Neural cell (in vitro differentiated cells): ENCODE data around the gene TSGA10. TPM values are rescaled to one million over a fixed set of nuclear protein-coding genes. Genes with fewer than 3 reads are reported as not detected.

Experiments used
- H2AFZ ChIP-seq: fragments of 200-600, 300-800 bp; sonication (generic), shearing (Covaris generic); 2 replicates; pipeline ENCODE4 v1.6.0; 2014; ENCODE audit warnings: low read depth, mild to moderate bottlenecking, antibody characterized with exemption, low read length, moderate library complexity
- H3F3A ChIP-seq: fragments of 200-600 bp; shearing (Covaris generic); 2 replicates; pipeline ENCODE4 v1.6.1; 2016; ENCODE audit warnings: mild to moderate bottlenecking, moderate library complexity, mixed read lengths, antibody characterized with exemption, low read length; ENCODE audit not compliant: insufficient read depth, poor library complexity, severe bottlenecking
- H3K27ac ChIP-seq: fragments of 200-600, 300-800 bp; sonication (generic), shearing (Covaris generic); 2 replicates; pipeline ENCODE4 v1.5.1; 2014; ENCODE audit warnings: mild to moderate bottlenecking, low read length, moderate library complexity
- H3K27me3 ChIP-seq: fragments of 300-800, 200-600 bp; sonication (generic), shearing (Covaris generic); 2 replicates; pipeline ENCODE4 v1.6.0; 2014; ENCODE audit warnings: mild to moderate bottlenecking, low read depth, low read length, moderate library complexity; ENCODE audit not compliant: insufficient read depth
- H3K36me3 ChIP-seq: fragments of 300-800, 200-600 bp; sonication (generic), shearing (Covaris generic); 2 replicates; pipeline ENCODE4 v1.5.1; 2014; ENCODE audit warnings: mild to moderate bottlenecking, antibody characterized with exemption, low read length, moderate library complexity; ENCODE audit not compliant: insufficient read depth
- H3K4me2 ChIP-seq: fragments of 300-800, 200-600 bp; sonication (generic), shearing (Covaris generic); 2 replicates; pipeline ENCODE4 v1.6.0; 2014; ENCODE audit warnings: mild to moderate bottlenecking, low read length
- H3K4me3 ChIP-seq: fragments of 300-800, 200-600 bp; sonication (generic), shearing (Covaris generic); 2 replicates; pipeline ENCODE4 v1.5.1; 2014; ENCODE audit warnings: mild to moderate bottlenecking, low read length, moderate library complexity
- H3K79me2 ChIP-seq: fragments of 200-600 bp; shearing (Covaris generic); replicated peaks from 2 replicates; pipeline ENCODE4 v1.6.0; 2014; ENCODE audit warnings: mild to moderate bottlenecking, low read length, moderate library complexity; ENCODE audit not compliant: insufficient read depth
- H3K9ac ChIP-seq: fragments of 300-800, 200-600 bp; sonication (generic), shearing (Covaris generic); 2 replicates; pipeline ENCODE4 v1.6.1; 2016; ENCODE audit warnings: mild to moderate bottlenecking, low read length, mixed read lengths
- H3K9me2 ChIP-seq: fragments of 200-600 bp; shearing (Covaris generic); 2 replicates; pipeline ENCODE4 v1.6.1; 2016; ENCODE audit warnings: mild to moderate bottlenecking, low read length, mixed read lengths; ENCODE audit not compliant: insufficient read depth
- H3K9me3 ChIP-seq: fragments of 200-600, 300-800 bp; sonication (generic), shearing (Covaris generic); 2 replicates; pipeline ENCODE4 v1.6.1; 2016; ENCODE audit warnings: mild to moderate bottlenecking, mixed run types, low read length, moderate library complexity, mixed read lengths
- H4K20me1 ChIP-seq: fragments of 200-600 bp; shearing (Covaris generic); 2 replicates; pipeline ENCODE4 v1.6.1; 2016; ENCODE audit warnings: mild to moderate bottlenecking, mixed run types; ENCODE audit not compliant: insufficient read depth
- EP300 ChIP-seq: fragments of 450-650 bp; conservative IDR thresholded peaks from 2 replicates; pipeline ENCODE4 v1.6.1; 2014; ENCODE audit warnings: antibody characterized with exemption, mild to moderate bottlenecking, moderate library complexity; ENCODE audit not compliant: poor library complexity, severe bottlenecking
- EZH2 ChIP-seq: fragments of 200-600, 300-800 bp; shearing (Covaris generic), sonication (generic); IDR thresholded peaks from 2 replicates; pipeline ENCODE4 v1.6.1; 2014; ENCODE audit warnings: antibody characterized with exemption, low read length, borderline replicate concordance, mild to moderate bottlenecking; ENCODE audit not compliant: insufficient read depth, poor library complexity, severe bottlenecking
- MXI1 ChIP-seq: fragments of 450-650 bp; conservative IDR thresholded peaks from 2 replicates; pipeline ENCODE4 v1.6.1; 2014; ENCODE audit warnings: antibody characterized with exemption, mild to moderate bottlenecking; ENCODE audit not compliant: poor library complexity, severe bottlenecking
- POLR2AphosphoS5 ChIP-seq: IDR thresholded peaks from 2 replicates; pipeline ENCODE4 v1.6.1; 2012
- RAD21 ChIP-seq: fragments of 450-650 bp; conservative IDR thresholded peaks from 2 replicates; pipeline ENCODE4 v1.6.1; 2014; ENCODE audit warnings: antibody characterized with exemption, mild to moderate bottlenecking, moderate library complexity
- SMC3 ChIP-seq: fragments of 450-650 bp; conservative IDR thresholded peaks from 2 replicates; pipeline ENCODE4 v1.6.1; 2014; ENCODE audit warnings: antibody characterized with exemption, mild to moderate bottlenecking, moderate library complexity; ENCODE audit not compliant: poor library complexity
- TAF1 ChIP-seq: IDR thresholded peaks from 2 replicates; pipeline ENCODE4 v1.6.1; 2012; ENCODE audit warnings: low read depth
- polyA plus RNA-seq: library from polyadenylated mRNA; depleted of rRNA; stranded (reverse); fragments of >200 nt; gene quantifications from 2 replicates; pipeline ENCODE4 v1.2.3, GENCODE V29; 2014
- TF ChIP-seq, protein P1 (sequence below): IDR thresholded peaks from 2 replicates; pipeline ENCODE4 v1.6.1; 2012; ENCODE audit warnings: borderline replicate concordance
- TF ChIP-seq, protein P2 (sequence below): fragments of 450-650 bp; IDR thresholded peaks from 2 replicates; pipeline ENCODE4 v1.5.1; 2014; ENCODE audit warnings: antibody characterized with exemption, mild to moderate bottlenecking, moderate library complexity; ENCODE audit not compliant: poor library complexity, severe bottlenecking

Gene TSGA10
- polyA plus RNA-seq, 1 donor from 2014 or later: 8.0 TPM

GRCh38 chr2:99150706-99151105 is 4.0 kb downstream of the TSGA10 start:
- H3K4me3 ChIP-seq: no peak overlapping the region
- no peaks in the 10 kb centered on the region for H3K9me2 ChIP-seq
- H4K20me1 ChIP-seq: no peaks in the 10 kb centered on the region
- no peak overlapping the region for H3K9ac ChIP-seq
- H3K27me3 ChIP-seq: no peaks in the 10 kb centered on the region
- H3K36me3 ChIP-seq: no peaks in the 10 kb centered on the region
- TF ChIP-seq MXI1: no peak
- TF ChIP-seq, protein P1, sequence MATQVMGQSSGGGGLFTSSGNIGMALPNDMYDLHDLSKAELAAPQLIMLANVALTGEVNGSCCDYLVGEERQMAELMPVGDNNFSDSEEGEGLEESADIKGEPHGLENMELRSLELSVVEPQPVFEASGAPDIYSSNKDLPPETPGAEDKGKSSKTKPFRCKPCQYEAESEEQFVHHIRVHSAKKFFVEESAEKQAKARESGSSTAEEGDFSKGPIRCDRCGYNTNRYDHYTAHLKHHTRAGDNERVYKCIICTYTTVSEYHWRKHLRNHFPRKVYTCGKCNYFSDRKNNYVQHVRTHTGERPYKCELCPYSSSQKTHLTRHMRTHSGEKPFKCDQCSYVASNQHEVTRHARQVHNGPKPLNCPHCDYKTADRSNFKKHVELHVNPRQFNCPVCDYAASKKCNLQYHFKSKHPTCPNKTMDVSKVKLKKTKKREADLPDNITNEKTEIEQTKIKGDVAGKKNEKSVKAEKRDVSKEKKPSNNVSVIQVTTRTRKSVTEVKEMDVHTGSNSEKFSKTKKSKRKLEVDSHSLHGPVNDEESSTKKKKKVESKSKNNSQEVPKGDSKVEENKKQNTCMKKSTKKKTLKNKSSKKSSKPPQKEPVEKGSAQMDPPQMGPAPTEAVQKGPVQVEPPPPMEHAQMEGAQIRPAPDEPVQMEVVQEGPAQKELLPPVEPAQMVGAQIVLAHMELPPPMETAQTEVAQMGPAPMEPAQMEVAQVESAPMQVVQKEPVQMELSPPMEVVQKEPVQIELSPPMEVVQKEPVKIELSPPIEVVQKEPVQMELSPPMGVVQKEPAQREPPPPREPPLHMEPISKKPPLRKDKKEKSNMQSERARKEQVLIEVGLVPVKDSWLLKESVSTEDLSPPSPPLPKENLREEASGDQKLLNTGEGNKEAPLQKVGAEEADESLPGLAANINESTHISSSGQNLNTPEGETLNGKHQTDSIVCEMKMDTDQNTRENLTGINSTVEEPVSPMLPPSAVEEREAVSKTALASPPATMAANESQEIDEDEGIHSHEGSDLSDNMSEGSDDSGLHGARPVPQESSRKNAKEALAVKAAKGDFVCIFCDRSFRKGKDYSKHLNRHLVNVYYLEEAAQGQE: no peak
- TF ChIP-seq, protein P2, sequence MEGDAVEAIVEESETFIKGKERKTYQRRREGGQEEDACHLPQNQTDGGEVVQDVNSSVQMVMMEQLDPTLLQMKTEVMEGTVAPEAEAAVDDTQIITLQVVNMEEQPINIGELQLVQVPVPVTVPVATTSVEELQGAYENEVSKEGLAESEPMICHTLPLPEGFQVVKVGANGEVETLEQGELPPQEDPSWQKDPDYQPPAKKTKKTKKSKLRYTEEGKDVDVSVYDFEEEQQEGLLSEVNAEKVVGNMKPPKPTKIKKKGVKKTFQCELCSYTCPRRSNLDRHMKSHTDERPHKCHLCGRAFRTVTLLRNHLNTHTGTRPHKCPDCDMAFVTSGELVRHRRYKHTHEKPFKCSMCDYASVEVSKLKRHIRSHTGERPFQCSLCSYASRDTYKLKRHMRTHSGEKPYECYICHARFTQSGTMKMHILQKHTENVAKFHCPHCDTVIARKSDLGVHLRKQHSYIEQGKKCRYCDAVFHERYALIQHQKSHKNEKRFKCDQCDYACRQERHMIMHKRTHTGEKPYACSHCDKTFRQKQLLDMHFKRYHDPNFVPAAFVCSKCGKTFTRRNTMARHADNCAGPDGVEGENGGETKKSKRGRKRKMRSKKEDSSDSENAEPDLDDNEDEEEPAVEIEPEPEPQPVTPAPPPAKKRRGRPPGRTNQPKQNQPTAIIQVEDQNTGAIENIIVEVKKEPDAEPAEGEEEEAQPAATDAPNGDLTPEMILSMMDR: no peak
- no peak for TF ChIP-seq EZH2
- no peak for TF ChIP-seq EP300
- TF ChIP-seq SMC3: no peak
- TF ChIP-seq RAD21: no peak
- no peak for TF ChIP-seq POLR2AphosphoS5
- no peak for TF ChIP-seq TAF1
- no peak overlapping the region for H3K4me2 ChIP-seq
- no peaks in the 10 kb centered on the region for H3F3A ChIP-seq
- no peaks in the 10 kb centered on the region for H3K79me2 ChIP-seq
- H2AFZ ChIP-seq: no peak overlapping the region
- H3K27ac ChIP-seq: no peak overlapping the region
- H3K9me3 ChIP-seq: no peaks in the 10 kb centered on the region

- Histone ChIP-seq H4K20me1 (no peaks in the 10 kb centered on the region), H3K27ac (peak within 1 kb of the TSS; percentile 84)
These were observed 13.3 kb downstream of the TSGA10 start, which contains the start of gene C2orf15 for GRCh38 chr2:99141110-99142108. Gene C2orf15, plus strand, starts transcription at chr2:99141707. Its CDS starts 8,852 bp downstream, at chr2:99150559.

More at GRCh38 chr2:99141110-99142108, 13.3 kb downstream of the TSGA10 start, which contains the start of gene C2orf15:
- no peaks in the 10 kb centered on the region for H3K9me3 ChIP-seq
- TF ChIP-seq TAF1 (no peak), SMC3 (peak; percentile 24), RAD21 (peak; percentile 17), MXI1 (peak; percentile 93), POLR2AphosphoS5 (peak; percentile 87), EP300 (peak; percentile 62)
- TF ChIP-seq, protein P2: no peak
- peak within 1 kb of the TSS; percentile 63 for H2AFZ ChIP-seq
- H3K36me3 ChIP-seq: no peaks in the 10 kb centered on the region
- peak within 1 kb of the TSS; percentile 87 for H3K4me2 ChIP-seq
- peak within 1 kb of the TSS; percentile 80 for H3K4me3 ChIP-seq
- H3K9ac ChIP-seq: peak within 1 kb of the TSS; percentile 82
- no peaks in the 10 kb centered on the region for H3K9me2 ChIP-seq
- H3K27me3 ChIP-seq: peaks cover 9% of the 10 kb centered on the region
- no peaks in the 10 kb centered on the region for H3F3A ChIP-seq
- no peaks in the 10 kb centered on the region for H3K79me2 ChIP-seq
